Measurements from ENCODE around the gene GREB1. TPM values are rescaled to one million over a fixed set of nuclear protein-coding genes. Genes with fewer than 3 reads are reported as not detected.

Gene GREB1
- total RNA-seq, 1 experiment from 2014 or later, result 0.37 TPM

GRCh38 chr2:11584525-11585056 is 50.7 kb downstream of the GREB1 start:
- no peaks in the 10 kb centered on the region for H3K36me3 ChIP-seq (ENCODE audit: low read depth)
- H3K27me3 ChIP-seq (ENCODE audit: insufficient read depth, low read depth), result peaks cover 45% of the 10 kb centered on the region
- H3K27ac ChIP-seq, result no peak overlapping the region
- no peak overlapping the region for H2AFZ ChIP-seq
- ChIA-PET CTCF (interaction anchor here (0.6 to 1.3 kb wide), 7 partner anchors 9 to 169 kb away, joined by 3 to 13 read pairs (median 3); no protein-coding TSS in a partner anchor), POLR2A (ENCODE audit: unreplicated experiment) (interaction anchor here (0.6 kb wide), 1 partner anchor 421 kb away, joined by 4 read pairs; no protein-coding TSS in a partner anchor)
- TF ChIP-seq EZH2 (IDR thresholded peaks at IDR 0.05; ENCODE audit: low read depth), result no peak
- TF ChIP-seq, protein P1, sequence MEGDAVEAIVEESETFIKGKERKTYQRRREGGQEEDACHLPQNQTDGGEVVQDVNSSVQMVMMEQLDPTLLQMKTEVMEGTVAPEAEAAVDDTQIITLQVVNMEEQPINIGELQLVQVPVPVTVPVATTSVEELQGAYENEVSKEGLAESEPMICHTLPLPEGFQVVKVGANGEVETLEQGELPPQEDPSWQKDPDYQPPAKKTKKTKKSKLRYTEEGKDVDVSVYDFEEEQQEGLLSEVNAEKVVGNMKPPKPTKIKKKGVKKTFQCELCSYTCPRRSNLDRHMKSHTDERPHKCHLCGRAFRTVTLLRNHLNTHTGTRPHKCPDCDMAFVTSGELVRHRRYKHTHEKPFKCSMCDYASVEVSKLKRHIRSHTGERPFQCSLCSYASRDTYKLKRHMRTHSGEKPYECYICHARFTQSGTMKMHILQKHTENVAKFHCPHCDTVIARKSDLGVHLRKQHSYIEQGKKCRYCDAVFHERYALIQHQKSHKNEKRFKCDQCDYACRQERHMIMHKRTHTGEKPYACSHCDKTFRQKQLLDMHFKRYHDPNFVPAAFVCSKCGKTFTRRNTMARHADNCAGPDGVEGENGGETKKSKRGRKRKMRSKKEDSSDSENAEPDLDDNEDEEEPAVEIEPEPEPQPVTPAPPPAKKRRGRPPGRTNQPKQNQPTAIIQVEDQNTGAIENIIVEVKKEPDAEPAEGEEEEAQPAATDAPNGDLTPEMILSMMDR (conservative IDR thresholded peaks at IDR 0.05), result peak; percentile 13; the same call in 1 of the 2 replicates
- intact Hi-C loops (cut with micrococcal nuclease; ENCODE audit: unreplicated experiment), result loop anchor here (1.0 to 5.0 kb wide), 7 partner anchors 98 to 877 kb away; no protein-coding TSS in a partner anchor
- no peaks in the 10 kb centered on the region for H3F3A ChIP-seq (ENCODE audit: insufficient read depth, low read depth)
- no peaks in the 10 kb centered on the region for H3K79me2 ChIP-seq (ENCODE audit: low read depth)
- H3K4me2 ChIP-seq, result no peak overlapping the region
- DNase-seq, result no peak
- no peaks in the 10 kb centered on the region for H3K9me2 ChIP-seq (ENCODE audit: insufficient read depth)
- H3K4me1 ChIP-seq (replicated peaks; ENCODE audit: insufficient read depth), result no peaks in the 10 kb centered on the region
- no peak overlapping the region for H3K4me3 ChIP-seq
- no peaks in the 10 kb centered on the region for H4K20me1 ChIP-seq (ENCODE audit: insufficient read depth)
- H3K9me3 ChIP-seq (ENCODE audit: insufficient read depth, low read depth), result no peaks in the 10 kb centered on the region
- no TSS peak for BruUV-seq (replicated peaks)

- Histone ChIP-seq H3K9me2 (ENCODE audit: insufficient read depth) (no peaks in the 10 kb centered on the region), H3K9me3 (ENCODE audit: insufficient read depth, low read depth) (no peaks in the 10 kb centered on the region), H3K27me3 (ENCODE audit: insufficient read depth, low read depth) (peaks cover 43% of the 10 kb centered on the region), H3K27ac (no peak overlapping the region), H3K4me3 (no peak overlapping the region), H3K4me1 (replicated peaks; ENCODE audit: insufficient read depth) (no peaks in the 10 kb centered on the region), H3K4me2 (no peak overlapping the region), H4K20me1 (ENCODE audit: insufficient read depth) (no peaks in the 10 kb centered on the region), H3K79me2 (ENCODE audit: low read depth) (no peaks in the 10 kb centered on the region), H2AFZ (no peak overlapping the region), H3F3A (ENCODE audit: insufficient read depth, low read depth) (no peaks in the 10 kb centered on the region), H3K36me3 (ENCODE audit: low read depth) (no peaks in the 10 kb centered on the region)
- ChIA-PET POLR2A (ENCODE audit: unreplicated experiment) (no interaction called here), CTCF (interaction anchor here (0.7 to 1.3 kb wide), 3 partner anchors 9 to 103 kb away, joined by 3 read pairs; no protein-coding TSS in a partner anchor)
- TF ChIP-seq EZH2 (IDR thresholded peaks at IDR 0.05; ENCODE audit: low read depth), result no peak
- TF ChIP-seq, protein P1 (conservative IDR thresholded peaks at IDR 0.05), result no peak
- intact Hi-C loops (cut with micrococcal nuclease; ENCODE audit: unreplicated experiment), result loop anchor here (2.0 kb wide), 2 partner anchors 98 to 752 kb away; no protein-coding TSS in a partner anchor
- BruUV-seq (replicated peaks), result no TSS peak
- DNase-seq, result no peak
Measured at GRCh38 chr2:11585071-11585470, 51.2 kb downstream of the GREB1 start.

DNA sequence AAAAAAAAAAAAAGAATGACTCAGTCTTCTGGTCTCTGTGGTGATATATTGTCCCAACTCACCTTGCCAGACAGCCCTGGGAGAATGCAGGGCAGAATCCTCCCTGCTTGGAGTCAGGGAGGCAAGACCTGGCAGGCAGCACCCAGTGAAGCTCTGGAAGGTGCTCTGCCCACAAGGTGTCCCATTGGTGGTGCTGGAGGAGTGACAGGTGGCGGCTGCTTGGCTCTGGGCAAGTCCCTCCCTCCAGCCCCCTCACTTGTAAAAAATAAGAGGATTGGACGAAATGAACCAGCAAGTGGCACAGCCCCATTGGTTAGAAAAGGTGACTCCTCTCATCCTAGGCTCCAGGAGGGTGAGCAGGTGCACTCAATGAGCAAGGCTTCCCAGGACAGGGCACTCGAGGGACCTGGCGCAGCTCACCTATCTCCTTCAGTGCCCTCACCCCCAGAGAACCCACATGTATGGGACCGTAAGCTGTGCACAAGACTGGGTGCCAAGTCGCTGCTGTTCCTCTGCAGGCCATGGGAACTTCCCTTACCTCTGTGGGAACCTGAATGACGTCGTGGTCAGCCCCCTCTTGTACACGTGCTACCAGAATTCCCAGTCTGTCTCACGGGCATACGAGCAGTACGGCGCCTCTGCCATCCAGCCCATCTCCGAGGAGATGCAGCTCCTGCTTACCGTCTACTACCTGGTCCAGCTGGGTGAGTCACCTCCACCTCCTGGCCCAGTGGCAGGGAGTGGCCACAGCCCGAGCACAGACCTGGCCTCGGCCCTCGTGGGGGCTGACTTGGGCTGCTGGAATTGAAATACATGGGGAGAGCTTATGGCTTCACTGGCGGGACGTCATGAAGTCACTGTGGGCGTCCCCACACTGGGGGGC is 54.6 kb downstream of the GREB1 start:
- no peak overlapping the region for H3K27ac ChIP-seq

More for the DNA sequence above, 54.6 kb downstream of the GREB1 start:
- H2AFZ ChIP-seq, result no peak overlapping the region
- intact Hi-C loops (cut with micrococcal nuclease; ENCODE audit: unreplicated experiment), result no loop called here
- BruUV-seq (replicated peaks), result no TSS peak
- H3K4me1 ChIP-seq (replicated peaks; ENCODE audit: insufficient read depth), result no peaks in the 10 kb centered on the region
- no peaks in the 10 kb centered on the region for H3K9me2 ChIP-seq (ENCODE audit: insufficient read depth)
- H3F3A ChIP-seq (ENCODE audit: insufficient read depth, low read depth), result no peaks in the 10 kb centered on the region
- 0 out of 2 replicates have a peak, but pooled peaks cover 6% of the 10 kb centered on the region for H3K9me3 ChIP-seq (ENCODE audit: insufficient read depth, low read depth)
- no peak overlapping the region for H3K4me2 ChIP-seq
- H3K36me3 ChIP-seq (ENCODE audit: low read depth), result no peaks in the 10 kb centered on the region
- ChIA-PET CTCF (interaction anchor here (0.9 kb wide), 1 partner anchor 456 kb away, joined by 4 read pairs; no protein-coding TSS in a partner anchor), POLR2A (ENCODE audit: unreplicated experiment) (no interaction called here)
- H4K20me1 ChIP-seq (ENCODE audit: insufficient read depth), result no peaks in the 10 kb centered on the region
- no peak overlapping the region for H3K4me3 ChIP-seq
- TF ChIP-seq EZH2 (IDR thresholded peaks at IDR 0.05; ENCODE audit: low read depth), result no peak
- TF ChIP-seq, protein P1 (conservative IDR thresholded peaks at IDR 0.05), result no peak
- H3K79me2 ChIP-seq (ENCODE audit: low read depth), result no peaks in the 10 kb centered on the region
- DNase-seq, result no peak
- peaks cover 37% of the 10 kb centered on the region; the same call in 1 of the 2 replicates for H3K27me3 ChIP-seq (ENCODE audit: insufficient read depth, low read depth)
